Fibroblast of the aortic adventitia (primary cell): ENCODE results near the gene TPM3. TPM values are rescaled to one million over a fixed set of nuclear protein-coding genes. Genes with fewer than 3 reads are reported as not detected.
"Not testable (repeated sequence)": the region's sequence is repeated elsewhere in the genome, so short reads cannot be mapped to it uniquely, and the experiment has no call there.

Source experiments
- DNase-seq: peaks from one replicate; pipeline ENCODE4 v3.0.0-alpha.2; 2010; ENCODE audit warnings: low read depth
- H3K4me3 ChIP-seq: 2 replicates; pipeline ENCODE4 v1.5.1; 2011; ENCODE audit warnings: low read depth, mild to moderate bottlenecking, control low read depth, low read length, moderate library complexity
- total RNA-seq: library from RNA; depleted of rRNA; stranded (reverse); fragments of >200 nt; gene quantifications from 2 replicates; pipeline ENCODE4 v1.2.3, GENCODE V29; 2012; ENCODE audit warnings: low replicate concordance
- TF ChIP-seq, protein P1 (sequence below): IDR thresholded peaks from 2 replicates; pipeline ENCODE4 v1.5.1; 2011; ENCODE audit warnings: mild to moderate bottlenecking, low read length, control low read depth, inconsistent platforms; ENCODE audit not compliant: insufficient read depth

TPM3 gene
- total RNA-seq = 427 and 649 TPM in 2 replicates

DNA sequence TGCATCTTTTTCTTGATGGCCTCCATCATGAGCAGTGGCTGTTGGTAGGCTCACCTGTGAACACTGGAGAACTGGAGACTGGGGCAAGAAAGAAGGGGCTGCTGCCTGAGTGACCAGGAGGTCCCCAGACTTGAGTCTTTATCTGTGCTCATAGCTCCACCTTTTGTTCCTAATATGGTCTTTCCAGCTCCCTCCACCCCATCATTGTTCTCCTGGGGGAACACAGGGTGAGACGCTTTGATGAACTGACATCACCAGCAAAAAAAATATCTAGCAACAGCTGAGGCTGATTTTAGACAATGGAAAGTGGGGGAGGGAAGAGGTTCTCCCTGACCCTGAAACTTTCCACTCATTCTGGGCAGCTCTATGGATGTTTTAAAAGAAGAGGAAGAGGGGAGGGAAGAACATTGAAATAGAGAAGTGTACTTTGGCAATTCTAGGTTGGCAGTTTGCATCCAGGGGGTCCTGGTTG lies at the start of gene TPM3:
Gene TPM3 (minus strand): TSS at position 111 of the 472 bp plus-strand sequence. CDS start 82 bp downstream, at position 29.
- no peak within 1 kb of the TSS for H3K4me3 ChIP-seq
- DNase-seq = peak; percentile 72
- TF ChIP-seq, protein P1, sequence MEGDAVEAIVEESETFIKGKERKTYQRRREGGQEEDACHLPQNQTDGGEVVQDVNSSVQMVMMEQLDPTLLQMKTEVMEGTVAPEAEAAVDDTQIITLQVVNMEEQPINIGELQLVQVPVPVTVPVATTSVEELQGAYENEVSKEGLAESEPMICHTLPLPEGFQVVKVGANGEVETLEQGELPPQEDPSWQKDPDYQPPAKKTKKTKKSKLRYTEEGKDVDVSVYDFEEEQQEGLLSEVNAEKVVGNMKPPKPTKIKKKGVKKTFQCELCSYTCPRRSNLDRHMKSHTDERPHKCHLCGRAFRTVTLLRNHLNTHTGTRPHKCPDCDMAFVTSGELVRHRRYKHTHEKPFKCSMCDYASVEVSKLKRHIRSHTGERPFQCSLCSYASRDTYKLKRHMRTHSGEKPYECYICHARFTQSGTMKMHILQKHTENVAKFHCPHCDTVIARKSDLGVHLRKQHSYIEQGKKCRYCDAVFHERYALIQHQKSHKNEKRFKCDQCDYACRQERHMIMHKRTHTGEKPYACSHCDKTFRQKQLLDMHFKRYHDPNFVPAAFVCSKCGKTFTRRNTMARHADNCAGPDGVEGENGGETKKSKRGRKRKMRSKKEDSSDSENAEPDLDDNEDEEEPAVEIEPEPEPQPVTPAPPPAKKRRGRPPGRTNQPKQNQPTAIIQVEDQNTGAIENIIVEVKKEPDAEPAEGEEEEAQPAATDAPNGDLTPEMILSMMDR = no peak

DNA sequence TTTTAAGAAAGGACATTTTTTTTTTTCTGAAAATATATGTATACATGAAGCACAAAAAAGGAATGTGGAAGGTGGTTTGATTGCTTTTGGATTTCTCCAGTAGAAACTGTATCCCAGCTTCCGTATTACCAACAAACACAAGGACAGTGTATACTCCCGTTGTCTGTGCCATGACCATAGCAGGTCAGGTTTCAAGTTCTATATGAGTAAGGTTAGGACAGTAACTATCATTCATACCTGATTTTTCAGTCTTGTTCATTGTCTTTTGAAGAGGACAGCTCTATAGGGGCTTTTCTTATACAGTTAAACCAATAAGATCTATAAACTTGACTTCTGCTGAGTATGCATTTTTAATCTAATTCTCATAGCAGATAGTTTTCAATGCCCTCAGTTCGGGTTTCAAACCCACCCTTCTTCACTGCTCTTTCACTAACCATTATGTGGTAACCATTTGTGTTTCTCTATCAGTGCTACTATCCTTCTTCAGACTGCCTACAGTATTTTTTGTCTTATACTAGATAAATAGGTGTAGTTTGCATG lies 48.5 kb upstream of the TPM3 start:
- TF ChIP-seq, protein P1 = no peak
- no peak for DNase-seq
- H3K4me3 ChIP-seq = no peak overlapping the region

DNA sequence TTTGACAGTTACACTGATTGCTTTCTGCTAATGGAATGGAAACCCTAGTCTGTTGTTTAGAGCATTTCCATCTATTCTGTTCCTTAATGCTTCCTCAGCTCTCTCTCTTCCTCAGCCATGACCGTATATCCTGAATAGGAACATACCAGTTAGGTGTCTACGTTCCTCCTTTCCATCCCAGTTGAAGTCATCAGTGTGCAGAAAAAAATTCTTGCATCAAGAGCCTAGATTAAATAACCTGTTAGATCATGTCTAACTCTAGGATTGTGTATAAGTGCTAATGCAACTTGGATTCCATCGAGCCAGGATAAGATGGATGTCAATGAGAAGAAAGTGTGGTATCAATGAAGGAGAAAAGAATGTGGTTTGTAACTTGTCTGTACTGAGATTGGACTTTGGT lies 47.6 kb upstream of the TPM3 start:
- no peak overlapping the region for H3K4me3 ChIP-seq
- TF ChIP-seq, protein P1 = no peak
- no peak for DNase-seq

DNA sequence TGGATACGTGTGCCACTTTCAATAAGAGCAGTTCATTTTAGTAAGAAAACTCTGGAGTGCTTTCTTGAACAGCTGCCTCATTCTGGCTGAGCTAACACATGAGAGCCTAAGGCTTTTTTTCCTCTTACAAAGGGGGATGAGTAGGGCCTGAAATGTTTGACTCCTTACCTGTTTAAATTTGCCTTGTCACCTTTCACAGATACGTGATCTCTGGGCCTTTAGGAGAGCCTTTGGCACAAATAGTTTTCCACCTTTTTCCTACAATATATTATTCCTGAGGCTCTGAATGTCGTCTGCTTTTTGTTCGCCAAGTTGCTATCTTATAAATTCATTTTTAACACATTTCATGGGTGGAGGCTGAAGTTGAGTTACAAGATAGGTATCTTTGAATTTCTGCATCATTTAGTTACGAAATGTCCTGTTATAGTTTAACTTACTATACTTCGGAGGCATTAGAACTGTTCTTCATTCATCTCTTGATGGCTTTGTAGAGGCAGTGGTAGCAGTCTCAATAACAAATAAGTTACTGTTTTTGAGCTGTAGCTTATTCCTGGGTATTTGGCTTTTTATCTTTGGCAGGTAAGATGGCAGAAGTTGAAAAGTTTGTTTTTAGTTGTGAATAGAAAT lies 46.1 kb upstream of the TPM3 start:
- no peak for DNase-seq
- H3K4me3 ChIP-seq = no peak overlapping the region
- TF ChIP-seq, protein P1 = no peak

DNA sequence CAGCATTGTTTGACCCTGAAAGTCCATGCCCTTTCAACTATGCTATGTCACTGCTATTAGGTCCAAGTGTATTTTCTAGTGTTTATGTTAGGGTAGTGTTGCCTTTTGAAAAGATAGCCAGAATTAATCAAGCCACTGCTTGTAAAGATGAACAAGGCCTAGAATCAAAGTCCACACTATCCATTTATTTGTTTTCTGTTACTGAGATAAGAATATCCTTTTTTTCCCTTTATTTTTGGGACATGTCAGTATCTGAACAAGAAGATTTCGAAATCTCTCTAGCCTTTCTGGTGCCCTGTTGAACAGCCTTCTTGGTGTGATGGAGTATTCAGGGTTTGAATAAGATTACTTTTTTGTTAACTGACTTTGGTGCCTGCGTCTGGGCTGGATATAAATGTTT lies 45.5 kb upstream of the TPM3 start:
- H3K4me3 ChIP-seq = no peak overlapping the region
- TF ChIP-seq, protein P1 = no peak
- no peak for DNase-seq

DNA sequence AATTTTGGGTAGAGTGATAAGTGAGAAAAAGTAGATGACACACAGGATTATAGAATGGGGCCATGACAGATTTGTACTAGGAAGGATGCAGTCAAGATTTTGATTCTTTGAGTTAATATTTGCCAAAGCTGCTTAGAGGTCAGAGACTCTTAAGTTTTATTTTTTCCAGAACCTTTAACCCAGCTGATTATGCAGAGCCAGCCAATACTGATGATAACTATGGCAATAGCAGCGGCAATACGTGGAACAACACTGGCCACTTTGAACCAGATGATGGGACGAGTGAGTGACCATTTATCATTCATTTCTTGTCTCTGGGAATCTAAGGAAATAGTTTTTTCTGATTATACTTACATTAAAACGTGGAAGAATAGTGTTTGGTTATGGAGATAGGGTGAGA lies 45.0 kb upstream of the TPM3 start:
- no peak overlapping the region for H3K4me3 ChIP-seq
- TF ChIP-seq, protein P1 = no peak

DNA sequence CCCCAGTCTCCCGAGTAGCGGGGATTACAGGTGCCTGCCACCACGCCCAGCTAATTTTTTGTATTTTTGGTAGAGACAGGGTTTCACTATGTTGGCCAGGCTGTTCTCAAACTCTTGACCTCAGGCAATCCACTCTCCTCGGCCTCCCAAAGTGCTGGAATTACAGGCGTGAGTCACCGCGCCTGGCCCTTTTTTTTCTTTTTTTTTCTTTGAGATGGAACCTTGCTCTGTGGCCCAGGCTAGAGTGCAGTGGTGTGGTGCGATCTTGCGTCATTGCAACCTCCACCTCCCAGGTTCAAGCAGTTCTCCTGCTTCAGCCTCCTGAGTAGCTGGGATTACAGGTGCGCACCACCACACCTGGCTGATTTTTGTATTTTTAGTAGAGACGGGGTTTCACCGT lies 41.2 kb upstream of the TPM3 start:
- not testable (repeated sequence) for DNase-seq, H3K4me3 ChIP-seq

More for the DNA sequence above, 45.0 kb upstream of the TPM3 start:
- DNase-seq = no peak

DNA sequence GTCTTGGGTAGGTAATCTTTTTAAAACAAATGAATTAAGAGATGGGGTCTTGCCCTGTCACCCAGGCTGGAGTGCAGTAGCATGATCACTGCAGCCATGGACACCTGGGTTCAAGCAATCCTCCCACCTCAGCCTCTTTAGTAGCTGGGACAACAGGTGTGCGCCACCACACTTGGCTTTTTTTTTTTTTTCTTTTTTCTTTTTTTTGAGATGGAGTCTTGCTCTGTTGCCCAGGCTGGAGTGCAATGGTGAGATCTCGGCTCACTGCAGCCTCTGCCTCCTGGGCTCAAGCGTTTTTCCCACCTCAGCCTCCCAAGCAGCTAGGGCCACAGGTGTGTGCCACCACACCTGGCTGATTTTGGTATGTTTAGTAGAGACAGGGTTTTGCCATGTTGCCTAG lies 39.2 kb upstream of the TPM3 start:
- DNase-seq, H3K4me3 ChIP-seq: not testable (repeated sequence)
